Neural cell (in vitro differentiated cells): ENCODE measurements around the gene CCNQ. TPM values are rescaled to one million over a fixed set of nuclear protein-coding genes. Genes with fewer than 3 reads are reported as not detected.

Experiments
- H2AFZ ChIP-seq: fragments of 200-600, 300-800 bp; sonication (generic), shearing (Covaris generic); 2 replicates; pipeline ENCODE4 v1.6.0; 2014; ENCODE audit warnings: low read depth, mild to moderate bottlenecking, antibody characterized with exemption, low read length, moderate library complexity
- H3F3A ChIP-seq: fragments of 200-600 bp; shearing (Covaris generic); 2 replicates; pipeline ENCODE4 v1.6.1; 2016; ENCODE audit warnings: mild to moderate bottlenecking, moderate library complexity, mixed read lengths, antibody characterized with exemption, low read length; ENCODE audit not compliant: insufficient read depth, poor library complexity, severe bottlenecking
- H3K27ac ChIP-seq: fragments of 200-600, 300-800 bp; sonication (generic), shearing (Covaris generic); 2 replicates; pipeline ENCODE4 v1.5.1; 2014; ENCODE audit warnings: mild to moderate bottlenecking, low read length, moderate library complexity
- H3K27me3 ChIP-seq: fragments of 300-800, 200-600 bp; sonication (generic), shearing (Covaris generic); 2 replicates; pipeline ENCODE4 v1.6.0; 2014; ENCODE audit warnings: mild to moderate bottlenecking, low read depth, low read length, moderate library complexity; ENCODE audit not compliant: insufficient read depth
- H3K36me3 ChIP-seq: fragments of 300-800, 200-600 bp; sonication (generic), shearing (Covaris generic); 2 replicates; pipeline ENCODE4 v1.5.1; 2014; ENCODE audit warnings: mild to moderate bottlenecking, antibody characterized with exemption, low read length, moderate library complexity; ENCODE audit not compliant: insufficient read depth
- H3K4me2 ChIP-seq: fragments of 300-800, 200-600 bp; sonication (generic), shearing (Covaris generic); 2 replicates; pipeline ENCODE4 v1.6.0; 2014; ENCODE audit warnings: mild to moderate bottlenecking, low read length
- H3K4me3 ChIP-seq: fragments of 300-800, 200-600 bp; sonication (generic), shearing (Covaris generic); 2 replicates; pipeline ENCODE4 v1.5.1; 2014; ENCODE audit warnings: mild to moderate bottlenecking, low read length, moderate library complexity
- H3K79me2 ChIP-seq: fragments of 200-600 bp; shearing (Covaris generic); replicated peaks from 2 replicates; pipeline ENCODE4 v1.6.0; 2014; ENCODE audit warnings: mild to moderate bottlenecking, low read length, moderate library complexity; ENCODE audit not compliant: insufficient read depth
- H3K9ac ChIP-seq: fragments of 300-800, 200-600 bp; sonication (generic), shearing (Covaris generic); 2 replicates; pipeline ENCODE4 v1.6.1; 2016; ENCODE audit warnings: mild to moderate bottlenecking, low read length, mixed read lengths
- H3K9me2 ChIP-seq: fragments of 200-600 bp; shearing (Covaris generic); 2 replicates; pipeline ENCODE4 v1.6.1; 2016; ENCODE audit warnings: mild to moderate bottlenecking, low read length, mixed read lengths; ENCODE audit not compliant: insufficient read depth
- H3K9me3 ChIP-seq: fragments of 200-600, 300-800 bp; sonication (generic), shearing (Covaris generic); 2 replicates; pipeline ENCODE4 v1.6.1; 2016; ENCODE audit warnings: mild to moderate bottlenecking, mixed run types, low read length, moderate library complexity, mixed read lengths
- H4K20me1 ChIP-seq: fragments of 200-600 bp; shearing (Covaris generic); 2 replicates; pipeline ENCODE4 v1.6.1; 2016; ENCODE audit warnings: mild to moderate bottlenecking, mixed run types; ENCODE audit not compliant: insufficient read depth
- CTCF ChIP-seq: fragments of 450-650 bp; IDR thresholded peaks from 2 replicates; pipeline ENCODE4 v1.5.1; 2014; ENCODE audit warnings: antibody characterized with exemption, mild to moderate bottlenecking, moderate library complexity; ENCODE audit not compliant: poor library complexity, severe bottlenecking
- EP300 ChIP-seq: fragments of 450-650 bp; conservative IDR thresholded peaks from 2 replicates; pipeline ENCODE4 v1.6.1; 2014; ENCODE audit warnings: antibody characterized with exemption, mild to moderate bottlenecking, moderate library complexity; ENCODE audit not compliant: poor library complexity, severe bottlenecking
- EZH2 ChIP-seq: fragments of 200-600, 300-800 bp; shearing (Covaris generic), sonication (generic); IDR thresholded peaks from 2 replicates; pipeline ENCODE4 v1.6.1; 2014; ENCODE audit warnings: antibody characterized with exemption, low read length, borderline replicate concordance, mild to moderate bottlenecking; ENCODE audit not compliant: insufficient read depth, poor library complexity, severe bottlenecking
- MXI1 ChIP-seq: fragments of 450-650 bp; conservative IDR thresholded peaks from 2 replicates; pipeline ENCODE4 v1.6.1; 2014; ENCODE audit warnings: antibody characterized with exemption, mild to moderate bottlenecking; ENCODE audit not compliant: poor library complexity, severe bottlenecking
- POLR2AphosphoS5 ChIP-seq: IDR thresholded peaks from 2 replicates; pipeline ENCODE4 v1.6.1; 2012
- RAD21 ChIP-seq: fragments of 450-650 bp; conservative IDR thresholded peaks from 2 replicates; pipeline ENCODE4 v1.6.1; 2014; ENCODE audit warnings: antibody characterized with exemption, mild to moderate bottlenecking, moderate library complexity
- REST ChIP-seq: IDR thresholded peaks from 2 replicates; pipeline ENCODE4 v1.6.1; 2012; ENCODE audit warnings: borderline replicate concordance
- SMC3 ChIP-seq: fragments of 450-650 bp; conservative IDR thresholded peaks from 2 replicates; pipeline ENCODE4 v1.6.1; 2014; ENCODE audit warnings: antibody characterized with exemption, mild to moderate bottlenecking, moderate library complexity; ENCODE audit not compliant: poor library complexity
- TAF1 ChIP-seq: IDR thresholded peaks from 2 replicates; pipeline ENCODE4 v1.6.1; 2012; ENCODE audit warnings: low read depth
- polyA plus RNA-seq: library from polyadenylated mRNA; depleted of rRNA; stranded (reverse); fragments of >200 nt; gene quantifications from 2 replicates; pipeline ENCODE4 v1.2.3, GENCODE V29; 2014

The CCNQ gene
- polyA plus RNA-seq, 1 donor from 2014 or later, result 61.2 TPM

- no peaks in the 10 kb centered on the region for H3K27me3 ChIP-seq
- no peak for TF ChIP-seq CTCF
- TF ChIP-seq REST, result no peak
- TF ChIP-seq SMC3, result no peak
- TF ChIP-seq EZH2, result no peak
- TF ChIP-seq EP300, result no peak
- TF ChIP-seq MXI1, result no peak
- TF ChIP-seq POLR2AphosphoS5, result no peak
- TF ChIP-seq TAF1, result no peak
- TF ChIP-seq RAD21, result no peak
Measured at GRCh38 chrX:153557618-153558355, 41.2 kb downstream of the CCNQ start.

DNA sequence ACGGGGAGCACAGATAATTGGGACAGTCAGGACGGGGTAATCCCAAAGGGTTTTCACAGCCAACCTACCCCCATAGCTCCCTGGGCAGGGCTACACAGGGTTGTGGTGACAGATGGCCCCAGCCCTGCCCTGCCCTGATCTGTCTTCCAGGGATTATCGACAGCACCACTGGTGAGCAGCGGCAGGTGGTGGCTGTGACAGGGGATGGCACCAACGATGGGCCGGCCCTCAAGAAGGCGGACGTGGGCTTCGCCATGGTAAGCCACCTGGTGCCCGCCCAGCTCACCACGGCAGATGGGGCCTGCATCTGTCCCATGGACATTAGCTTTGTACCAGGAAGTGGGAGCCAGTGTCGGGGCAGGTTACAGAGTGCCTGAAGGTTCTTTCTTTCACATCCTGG is 42.2 kb downstream of the CCNQ start:
- no peaks in the 10 kb centered on the region for H4K20me1 ChIP-seq
- no peaks in the 10 kb centered on the region for H3K9me3 ChIP-seq
- no peaks in the 10 kb centered on the region for H3F3A ChIP-seq
- no peak overlapping the region for H3K9ac ChIP-seq
- H3K79me2 ChIP-seq, result no peaks in the 10 kb centered on the region
- no peak overlapping the region for H2AFZ ChIP-seq
- no peak overlapping the region for H3K27ac ChIP-seq
- H3K27me3 ChIP-seq, result no peaks in the 10 kb centered on the region
- H3K36me3 ChIP-seq, result no peaks in the 10 kb centered on the region
- no peak overlapping the region for H3K4me3 ChIP-seq
- no peaks in the 10 kb centered on the region for H3K9me2 ChIP-seq
- TF ChIP-seq EZH2 (no peak), SMC3 (no peak), MXI1 (no peak), RAD21 (no peak), POLR2AphosphoS5 (no peak), REST (no peak), TAF1 (no peak), CTCF (no peak), EP300 (no peak)
- H3K4me2 ChIP-seq, result no peak overlapping the region

More at GRCh38 chrX:153557618-153558355, 41.2 kb downstream of the CCNQ start:
- H3F3A ChIP-seq, result no peaks in the 10 kb centered on the region
- H3K9ac ChIP-seq, result no peak overlapping the region
- no peak overlapping the region for H3K27ac ChIP-seq
- no peak overlapping the region for H2AFZ ChIP-seq
- no peaks in the 10 kb centered on the region for H3K9me2 ChIP-seq
- H3K4me3 ChIP-seq, result no peak overlapping the region
- H3K4me2 ChIP-seq, result no peak overlapping the region
- no peaks in the 10 kb centered on the region for H3K36me3 ChIP-seq
- no peaks in the 10 kb centered on the region for H3K9me3 ChIP-seq
- no peaks in the 10 kb centered on the region for H4K20me1 ChIP-seq
- H3K79me2 ChIP-seq, result no peaks in the 10 kb centered on the region
